Astrocyte (in vitro differentiated cells and primary cell): ENCODE data around the gene ADGRF5. TPM values are rescaled to one million over a fixed set of nuclear protein-coding genes. Genes with fewer than 3 reads are reported as not detected.
A peak's percentile ranks its signal among the peaks of the same experiment; 100 is the strongest.

Experiments used
- DNase-seq: peaks from one replicate; pipeline ENCODE4 v3.0.0-alpha.2; 2010; ENCODE audit warnings: low read depth
- FAIRE-seq: peaks from 2 replicates; lab custom pipeline; 2011; peaks lifted over from hg19 to GRCh38; lab: Jason Lieb, UNC
- H2AFZ ChIP-seq: 2 replicates; pipeline ENCODE4 v1.6.0; 2012; ENCODE audit warnings: low read depth, low read length, inconsistent platforms
- H3K27ac ChIP-seq: 2 replicates; pipeline ENCODE4 v1.5.1; 2011; ENCODE audit warnings: low read depth, low read length, inconsistent platforms
- H3K27me3 ChIP-seq: 2 replicates; pipeline ENCODE4 v1.6.0; 2011; ENCODE audit warnings: low read length, inconsistent platforms; ENCODE audit not compliant: insufficient read depth
- H3K36me3 ChIP-seq: 2 replicates; pipeline ENCODE4 v1.5.1; 2011; ENCODE audit warnings: low read length, inconsistent platforms; ENCODE audit not compliant: insufficient read depth
- H3K4me1 ChIP-seq: 2 replicates; pipeline ENCODE4 v1.5.1; 2011; ENCODE audit warnings: low read length, inconsistent platforms; ENCODE audit not compliant: insufficient read depth
- H3K4me2 ChIP-seq: 2 replicates; pipeline ENCODE4 v1.6.0; 2012; ENCODE audit warnings: low read length, inconsistent platforms
- H3K4me3 ChIP-seq: 2 replicates; pipeline ENCODE4 v1.5.1; 2011; ENCODE audit warnings: low read depth, mild to moderate bottlenecking, low read length, inconsistent platforms; ENCODE audit not compliant: insufficient read depth
- H3K79me2 ChIP-seq: 2 replicates; pipeline ENCODE4 v1.6.0; 2012; ENCODE audit warnings: mild to moderate bottlenecking, low read length, inconsistent platforms; ENCODE audit not compliant: insufficient read depth
- H3K9ac ChIP-seq: 2 replicates; pipeline ENCODE4 v1.6.0; 2012; ENCODE audit warnings: mild to moderate bottlenecking, low read length, inconsistent platforms
- H3K9me3 ChIP-seq: 2 replicates; pipeline ENCODE4 v1.5.1; 2012; ENCODE audit warnings: low read depth, mild to moderate bottlenecking, low read length, inconsistent platforms; ENCODE audit not compliant: insufficient read depth
- H4K20me1 ChIP-seq: 2 replicates; pipeline ENCODE4 v1.6.0; 2012; ENCODE audit warnings: low read length, inconsistent platforms; ENCODE audit not compliant: insufficient read depth
- H3K27ac Mint-ChIP-seq: one replicate; pipeline ENCODE4 v1.8.0; 2021; ENCODE audit warnings: mild to moderate bottlenecking, mixed read lengths; ENCODE audit not compliant: unreplicated experiment
- H3K27me3 Mint-ChIP-seq: one replicate; pipeline ENCODE4 v1.8.0; 2021; ENCODE audit warnings: low read depth, mixed read lengths; ENCODE audit not compliant: unreplicated experiment
- H3K36me3 Mint-ChIP-seq: one replicate; pipeline ENCODE4 v1.8.0; 2021; ENCODE audit warnings: low read depth, mixed read lengths; ENCODE audit not compliant: unreplicated experiment
- H3K4me1 Mint-ChIP-seq: one replicate; pipeline ENCODE4 v1.8.0; 2021; ENCODE audit warnings: low read depth, mixed read lengths; ENCODE audit not compliant: unreplicated experiment
- H3K4me3 Mint-ChIP-seq: one replicate; pipeline ENCODE4 v1.8.0; 2021; ENCODE audit warnings: mild to moderate bottlenecking, moderate library complexity, mixed read lengths; ENCODE audit not compliant: unreplicated experiment
- H3K9me3 Mint-ChIP-seq: one replicate; pipeline ENCODE4 v1.8.0; 2021; ENCODE audit warnings: mild to moderate bottlenecking, mixed read lengths; ENCODE audit not compliant: unreplicated experiment
- EZH2 ChIP-seq: IDR thresholded peaks from 2 replicates; pipeline ENCODE4 v1.6.1; 2012; ENCODE audit warnings: mild to moderate bottlenecking, low read length, inconsistent platforms; ENCODE audit not compliant: insufficient read depth
- total RNA-seq: library from RNA; stranded (reverse); gene quantifications from 2 replicates; pipeline ENCODE4 v1.2.1, GENCODE V29; 2021
- TF ChIP-seq, protein P1 (sequence below): IDR thresholded peaks from 2 replicates; pipeline ENCODE4 v1.5.1; 2011; ENCODE audit warnings: low read depth, mild to moderate bottlenecking, inconsistent platforms, low read length, moderate library complexity; ENCODE audit not compliant: insufficient read depth

The ADGRF5 gene
- total RNA-seq, 1 donor from 2014 or later, result 0.54 TPM

DNA sequence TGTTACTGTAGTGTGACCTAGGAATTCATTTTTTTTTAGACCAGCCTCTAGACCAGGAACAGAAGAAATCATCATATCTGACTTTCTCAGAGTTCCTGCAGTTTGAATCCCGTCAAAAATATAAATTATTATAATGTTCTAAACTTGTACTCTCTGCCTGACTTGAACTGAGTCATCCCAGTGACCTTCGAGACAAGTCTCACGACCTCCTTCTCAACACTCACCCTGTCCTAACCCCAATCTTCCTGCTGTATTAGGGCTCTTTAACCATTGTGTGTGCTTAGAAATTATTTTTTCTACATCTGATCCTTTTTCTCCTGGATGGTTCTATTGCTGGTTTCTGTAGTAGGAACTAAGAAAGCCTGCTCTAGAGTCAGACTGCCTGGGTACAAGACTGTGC lies 21.5 kb downstream of the ADGRF5 start:
- Mint-ChIP-seq H3K27me3 (no peaks in the 10 kb centered on the region), H3K4me3 (no peak overlapping the region), H3K36me3 (no peaks in the 10 kb centered on the region), H3K27ac (no peak overlapping the region), H3K9me3 (peaks cover 2% of the 10 kb centered on the region), H3K4me1 (peaks cover 30% of the 10 kb centered on the region)
- no peaks in the 10 kb centered on the region for H3K9me3 ChIP-seq
- H3K4me3 ChIP-seq, result no peak overlapping the region
- no peak for TF ChIP-seq EZH2
- TF ChIP-seq, protein P1, sequence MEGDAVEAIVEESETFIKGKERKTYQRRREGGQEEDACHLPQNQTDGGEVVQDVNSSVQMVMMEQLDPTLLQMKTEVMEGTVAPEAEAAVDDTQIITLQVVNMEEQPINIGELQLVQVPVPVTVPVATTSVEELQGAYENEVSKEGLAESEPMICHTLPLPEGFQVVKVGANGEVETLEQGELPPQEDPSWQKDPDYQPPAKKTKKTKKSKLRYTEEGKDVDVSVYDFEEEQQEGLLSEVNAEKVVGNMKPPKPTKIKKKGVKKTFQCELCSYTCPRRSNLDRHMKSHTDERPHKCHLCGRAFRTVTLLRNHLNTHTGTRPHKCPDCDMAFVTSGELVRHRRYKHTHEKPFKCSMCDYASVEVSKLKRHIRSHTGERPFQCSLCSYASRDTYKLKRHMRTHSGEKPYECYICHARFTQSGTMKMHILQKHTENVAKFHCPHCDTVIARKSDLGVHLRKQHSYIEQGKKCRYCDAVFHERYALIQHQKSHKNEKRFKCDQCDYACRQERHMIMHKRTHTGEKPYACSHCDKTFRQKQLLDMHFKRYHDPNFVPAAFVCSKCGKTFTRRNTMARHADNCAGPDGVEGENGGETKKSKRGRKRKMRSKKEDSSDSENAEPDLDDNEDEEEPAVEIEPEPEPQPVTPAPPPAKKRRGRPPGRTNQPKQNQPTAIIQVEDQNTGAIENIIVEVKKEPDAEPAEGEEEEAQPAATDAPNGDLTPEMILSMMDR, result no peak
- H3K36me3 ChIP-seq, result no peaks in the 10 kb centered on the region
- no peaks in the 10 kb centered on the region for H3K79me2 ChIP-seq
- H3K4me2 ChIP-seq, result no peak overlapping the region
- no peak for DNase-seq
- H2AFZ ChIP-seq, result no peak overlapping the region
- no peaks in the 10 kb centered on the region for H3K4me1 ChIP-seq
- H3K9ac ChIP-seq, result no peak overlapping the region
- H3K27me3 ChIP-seq, result no peaks in the 10 kb centered on the region
- H3K27ac ChIP-seq, result no peak overlapping the region
- no peaks in the 10 kb centered on the region for H4K20me1 ChIP-seq
- no peak for FAIRE-seq

DNA sequence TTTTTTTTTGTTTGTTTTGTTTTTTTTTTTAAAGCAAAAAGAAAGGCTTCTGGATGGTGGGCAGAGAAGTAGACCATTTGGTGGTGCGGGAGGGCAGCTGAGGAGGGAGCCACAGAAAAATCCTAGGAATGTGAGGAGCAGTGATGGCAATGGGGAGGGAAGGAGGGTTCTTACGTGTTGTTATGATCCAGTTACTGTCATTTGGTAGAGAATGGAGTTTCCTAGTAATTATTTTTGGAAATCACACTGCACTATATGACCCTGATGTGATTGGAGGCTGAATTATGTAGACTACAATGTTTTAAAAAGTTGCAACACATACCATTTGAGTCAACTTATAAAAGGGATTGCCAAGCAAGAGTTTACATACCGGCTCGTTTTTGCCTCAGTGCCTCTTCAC lies 22.1 kb downstream of the ADGRF5 start:
- no peak overlapping the region for H3K27ac ChIP-seq
- no peak for FAIRE-seq
- TF ChIP-seq, protein P1, result no peak
- no peak for TF ChIP-seq EZH2
- no peaks in the 10 kb centered on the region for H3K9me3 ChIP-seq
- no peaks in the 10 kb centered on the region for H3K36me3 Mint-ChIP-seq
- H3K79me2 ChIP-seq, result no peaks in the 10 kb centered on the region
- H3K4me2 ChIP-seq, result no peak overlapping the region
- no peaks in the 10 kb centered on the region for H4K20me1 ChIP-seq
- no peaks in the 10 kb centered on the region for H3K27me3 ChIP-seq
- peak; percentile 38 for DNase-seq
- no peak overlapping the region for H3K4me3 Mint-ChIP-seq
- no peak overlapping the region for H3K9ac ChIP-seq
- peaks cover 30% of the 10 kb centered on the region for H3K4me1 Mint-ChIP-seq
- no peaks in the 10 kb centered on the region for H3K36me3 ChIP-seq
- H3K9me3 Mint-ChIP-seq, result peaks cover 2% of the 10 kb centered on the region
- no peak overlapping the region for H2AFZ ChIP-seq
- H3K4me3 ChIP-seq, result no peak overlapping the region
- H3K4me1 ChIP-seq, result no peaks in the 10 kb centered on the region
- H3K27ac Mint-ChIP-seq, result peak overlapping the region; percentile 15
- H3K27me3 Mint-ChIP-seq, result no peaks in the 10 kb centered on the region

DNA sequence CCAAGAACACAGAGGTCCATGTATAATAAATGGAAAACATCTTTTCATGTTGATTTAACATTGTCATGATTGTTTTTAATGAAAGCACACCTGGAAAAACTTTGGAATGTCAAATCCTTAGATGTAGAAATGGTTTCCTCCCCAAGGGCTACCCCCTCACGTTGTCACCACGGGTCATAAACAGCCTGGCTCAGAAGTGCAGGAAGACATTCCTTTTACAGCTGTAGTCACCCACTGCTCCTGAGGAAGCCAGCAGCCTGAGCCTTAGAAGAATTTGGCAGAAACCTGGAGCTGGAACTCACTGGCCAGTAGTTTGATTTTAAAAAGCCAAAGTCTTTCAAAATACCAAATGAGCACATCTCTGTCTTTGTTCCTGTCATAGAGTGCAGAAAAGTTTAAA lies 23.7 kb downstream of the ADGRF5 start:
- FAIRE-seq (no peak), DNase-seq (peak; percentile 18)
- Histone ChIP-seq H3K4me3 (no peak overlapping the region), H4K20me1 (no peaks in the 10 kb centered on the region), H3K36me3 (no peaks in the 10 kb centered on the region), H3K4me1 (no peaks in the 10 kb centered on the region), H3K9ac (no peak overlapping the region), H3K4me2 (no peak overlapping the region), H3K79me2 (no peaks in the 10 kb centered on the region), H3K27me3 (no peaks in the 10 kb centered on the region), H3K9me3 (no peaks in the 10 kb centered on the region), H2AFZ (no peak overlapping the region), H3K27ac (no peak overlapping the region)
- Mint-ChIP-seq H3K36me3 (no peaks in the 10 kb centered on the region), H3K4me3 (no peak overlapping the region), H3K9me3 (peaks cover 2% of the 10 kb centered on the region), H3K4me1 (peaks cover 27% of the 10 kb centered on the region), H3K27ac (no peak overlapping the region), H3K27me3 (peaks cover 5% of the 10 kb centered on the region)
- no peak for TF ChIP-seq EZH2
- TF ChIP-seq, protein P1, result no peak
